A549 (cell line): ENCODE results near the gene TFR2.

Experiments used
- CTCF ChIP-seq: fragments of >200 bp; sonication (Bioruptor Twin); formaldehyde crosslinking; IDR thresholded peaks from 3 replicates; pipeline ENCODE4 v1.5.1; 2016
- E2F6 ChIP-seq: IDR thresholded peaks from 2 replicates; pipeline ENCODE4 v1.6.1; 2012; ENCODE audit warnings: low read depth, borderline replicate concordance
- EP300 ChIP-seq, 2 experiments: fragments of >200 bp; sonication (Bioruptor Twin); formaldehyde crosslinking; IDR thresholded peaks; 2 replicates in 1 of 2; 3 replicates in 1 of 2; pipeline ENCODE4 v1.6.1; 2016 to 2017
- ESRRA ChIP-seq: fragments of 150-350 bp; IDR thresholded peaks from 2 replicates; pipeline ENCODE4 v1.6.1; 2014; ENCODE audit warnings: mild to moderate bottlenecking, low read length, borderline replicate concordance
- HDAC2 ChIP-seq: fragments of 200-600 bp; sonication (generic); IDR thresholded peaks from 2 replicates; pipeline ENCODE4 v1.6.1; 2016
- KDM5A ChIP-seq: fragments of 200-600 bp; sonication (generic); IDR thresholded peaks from 2 replicates; pipeline ENCODE4 v1.6.1; 2016; ENCODE audit warnings: antibody characterized with exemption, mild to moderate bottlenecking
- MAZ ChIP-seq: fragments of 150-350 bp; IDR thresholded peaks from 2 replicates; pipeline ENCODE4 v1.6.1; 2014; ENCODE audit warnings: antibody characterized with exemption, low read depth, low read length, borderline replicate concordance
- NR3C1 ChIP-seq: fragments of >200 bp; sonication (Bioruptor Twin); formaldehyde crosslinking; IDR thresholded peaks from 3 replicates; pipeline ENCODE4 v1.6.1; 2017
- PHF8 ChIP-seq: fragments of 200-600 bp; sonication (generic); IDR thresholded peaks from 2 replicates; pipeline ENCODE4 v1.6.1; 2016; ENCODE audit warnings: low read depth, mild to moderate bottlenecking, antibody characterized with exemption, moderate library complexity, borderline replicate concordance
- POLR2A ChIP-seq: IDR thresholded peaks from 2 replicates; pipeline ENCODE4 v1.6.1; 2012; ENCODE audit warnings: mild to moderate bottlenecking, low read length
- RNF2 ChIP-seq: fragments of 200-600 bp; sonication (generic); IDR thresholded peaks from 2 replicates; pipeline ENCODE4 v1.6.1; 2016; ENCODE audit warnings: low read depth, mild to moderate bottlenecking, antibody characterized with exemption, moderate library complexity, borderline replicate concordance
- ZNF302 ChIP-seq: fragments of 250-450 bp; sonication (Bioruptor Pico); IDR thresholded peaks from 2 replicates; pipeline ENCODE4 v1.9.0; 2021; ENCODE audit warnings: inconsistent platforms, mild to moderate bottlenecking, moderate library complexity

- no peak for TF ChIP-seq POLR2A
- no peak for TF ChIP-seq ESRRA
- no peak for TF ChIP-seq KDM5A
- no peak for TF ChIP-seq CTCF
- no peak for TF ChIP-seq MAZ
- TF ChIP-seq ZNF302 (CRISPR knock-in tag): no peak
- no peak for TF ChIP-seq HDAC2
- no peak for TF ChIP-seq E2F6
- TF ChIP-seq NR3C1: no peak
- TF ChIP-seq PHF8: no peak
- TF ChIP-seq EP300 (IDR thresholded peaks at IDR 0.05): no peak
- no peak for TF ChIP-seq RNF2
Observed at GRCh38 chr7:100665168-100665726, 23.9 kb upstream of the TFR2 start.
